HL-60 (cell line): ENCODE results near the gene TEX12.

Experiments used
- CTCF ChIP-seq: IDR thresholded peaks from one replicate; pipeline ENCODE4 v1.5.1; 2011; ENCODE audit warnings: low read length, control low read depth, inconsistent platforms; ENCODE audit not compliant: insufficient read depth
- POLR2AphosphoS5 ChIP-seq: IDR thresholded peaks from 2 replicates; pipeline ENCODE4 v1.6.1; 2012; ENCODE audit warnings: low read depth

- TF ChIP-seq CTCF (no peak), POLR2AphosphoS5 (no peak)
Observed at GRCh38 chr11:112200252-112200651, 33.1 kb downstream of the TEX12 start.
